DND-41 (cell line): ENCODE measurements around the gene RENBP.
A peak's percentile ranks its signal among the peaks of the same experiment; 100 is the strongest.

Experiments
- ATAC-seq: fragments of 200-7000 bp; cut with Tn5 transposase; 3 replicates; pipeline ENCODE4 v1.9.1; 2021; ENCODE audit warnings: low read depth; ENCODE audit not compliant: insufficient read depth
- DNase-seq: peaks from one replicate; pipeline ENCODE4 v3.0.0-alpha.2; 2020
- H2AFZ ChIP-seq: 2 replicates; pipeline ENCODE4 v1.6.0; 2012; ENCODE audit warnings: low read depth, low read length
- H3K27ac ChIP-seq: 2 replicates; pipeline ENCODE4 v1.5.1; 2012; ENCODE audit warnings: low read length, inconsistent platforms
- H3K27me3 ChIP-seq: fragments of 200-600 bp; sonication (generic); 2 replicates; pipeline ENCODE4 v1.6.0; 2012; ENCODE audit warnings: low read length, mild to moderate bottlenecking, inconsistent platforms; ENCODE audit not compliant: insufficient read depth, poor library complexity
- H3K36me3 ChIP-seq: 2 replicates; pipeline ENCODE4 v1.5.1; 2012; ENCODE audit warnings: low read length, inconsistent platforms; ENCODE audit not compliant: insufficient read depth
- H3K4me1 ChIP-seq: 2 replicates; pipeline ENCODE4 v1.5.1; 2012; ENCODE audit warnings: mild to moderate bottlenecking, low read length; ENCODE audit not compliant: insufficient read depth
- H3K4me2 ChIP-seq: 2 replicates; pipeline ENCODE4 v1.6.0; 2012; ENCODE audit warnings: mild to moderate bottlenecking, moderate library complexity, low read length, inconsistent platforms; ENCODE audit not compliant: insufficient read depth
- H3K4me3 ChIP-seq, 2 experiments: fragments of 200-600 bp in 1 of 2; shearing (Covaris generic) in 1 of 2; 2 replicates each; pipeline ENCODE4 v1.5.1; 2012 to 2016; ENCODE audit warnings: inconsistent platforms in 2 of 2, low read length in 2 of 2, mild to moderate bottlenecking in 2 of 2, low read depth in 1 of 2, moderate library complexity in 1 of 2
- H3K79me2 ChIP-seq: 2 replicates; pipeline ENCODE4 v1.6.0; 2012; ENCODE audit warnings: low read length, inconsistent platforms; ENCODE audit not compliant: insufficient read depth
- H3K9ac ChIP-seq: 2 replicates; pipeline ENCODE4 v1.6.0; 2012; ENCODE audit warnings: low read depth, mild to moderate bottlenecking, inconsistent platforms, low read length, moderate library complexity
- H3K9me3 ChIP-seq: 2 replicates; pipeline ENCODE4 v1.5.1; 2012; ENCODE audit warnings: low read length, moderate library complexity, mild to moderate bottlenecking, inconsistent platforms; ENCODE audit not compliant: insufficient read depth, severe bottlenecking
- H4K20me1 ChIP-seq: 2 replicates; pipeline ENCODE4 v1.6.0; 2012; ENCODE audit warnings: low read length; ENCODE audit not compliant: insufficient read depth
- EZH2 ChIP-seq: IDR thresholded peaks from 3 replicates; pipeline ENCODE4 v1.6.1; 2012; ENCODE audit warnings: borderline replicate concordance, low read depth, mild to moderate bottlenecking, moderate library complexity, low read length, inconsistent platforms; ENCODE audit not compliant: severe bottlenecking
- TF ChIP-seq, protein P1 (sequence below): IDR thresholded peaks from 2 replicates; pipeline ENCODE4 v1.5.1; 2012; ENCODE audit warnings: borderline replicate concordance, low read length, moderate library complexity, mild to moderate bottlenecking; ENCODE audit not compliant: poor library complexity, severe bottlenecking; ENCODE audit errors: extremely low read depth

Gene RENBP

GRCh38 chrX:153933748-153934147 lies 10.7 kb downstream of the RENBP start:
- peaks cover 45% of the 10 kb centered on the region for H3K79me2 ChIP-seq
- H4K20me1 ChIP-seq: no peaks in the 10 kb centered on the region
- ATAC-seq (no peak), DNase-seq (no peak)
- H2AFZ ChIP-seq: no peak overlapping the region
- peak overlapping the region in 1 of 2 experiments; percentile 68; a peak in 3 of 4 replicates for H3K4me3 ChIP-seq
- peak overlapping the region; percentile 77 for H3K27ac ChIP-seq
- H3K27me3 ChIP-seq: no peaks in the 10 kb centered on the region
- H3K4me1 ChIP-seq: peaks cover 63% of the 10 kb centered on the region
- peak overlapping the region; percentile 63 for H3K4me2 ChIP-seq
- H3K9ac ChIP-seq: peak overlapping the region; percentile 73
- no peaks in the 10 kb centered on the region for H3K9me3 ChIP-seq
- peaks cover 40% of the 10 kb centered on the region for H3K36me3 ChIP-seq
- no peak for TF ChIP-seq EZH2
- TF ChIP-seq, protein P1, sequence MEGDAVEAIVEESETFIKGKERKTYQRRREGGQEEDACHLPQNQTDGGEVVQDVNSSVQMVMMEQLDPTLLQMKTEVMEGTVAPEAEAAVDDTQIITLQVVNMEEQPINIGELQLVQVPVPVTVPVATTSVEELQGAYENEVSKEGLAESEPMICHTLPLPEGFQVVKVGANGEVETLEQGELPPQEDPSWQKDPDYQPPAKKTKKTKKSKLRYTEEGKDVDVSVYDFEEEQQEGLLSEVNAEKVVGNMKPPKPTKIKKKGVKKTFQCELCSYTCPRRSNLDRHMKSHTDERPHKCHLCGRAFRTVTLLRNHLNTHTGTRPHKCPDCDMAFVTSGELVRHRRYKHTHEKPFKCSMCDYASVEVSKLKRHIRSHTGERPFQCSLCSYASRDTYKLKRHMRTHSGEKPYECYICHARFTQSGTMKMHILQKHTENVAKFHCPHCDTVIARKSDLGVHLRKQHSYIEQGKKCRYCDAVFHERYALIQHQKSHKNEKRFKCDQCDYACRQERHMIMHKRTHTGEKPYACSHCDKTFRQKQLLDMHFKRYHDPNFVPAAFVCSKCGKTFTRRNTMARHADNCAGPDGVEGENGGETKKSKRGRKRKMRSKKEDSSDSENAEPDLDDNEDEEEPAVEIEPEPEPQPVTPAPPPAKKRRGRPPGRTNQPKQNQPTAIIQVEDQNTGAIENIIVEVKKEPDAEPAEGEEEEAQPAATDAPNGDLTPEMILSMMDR: no peak

DNA sequence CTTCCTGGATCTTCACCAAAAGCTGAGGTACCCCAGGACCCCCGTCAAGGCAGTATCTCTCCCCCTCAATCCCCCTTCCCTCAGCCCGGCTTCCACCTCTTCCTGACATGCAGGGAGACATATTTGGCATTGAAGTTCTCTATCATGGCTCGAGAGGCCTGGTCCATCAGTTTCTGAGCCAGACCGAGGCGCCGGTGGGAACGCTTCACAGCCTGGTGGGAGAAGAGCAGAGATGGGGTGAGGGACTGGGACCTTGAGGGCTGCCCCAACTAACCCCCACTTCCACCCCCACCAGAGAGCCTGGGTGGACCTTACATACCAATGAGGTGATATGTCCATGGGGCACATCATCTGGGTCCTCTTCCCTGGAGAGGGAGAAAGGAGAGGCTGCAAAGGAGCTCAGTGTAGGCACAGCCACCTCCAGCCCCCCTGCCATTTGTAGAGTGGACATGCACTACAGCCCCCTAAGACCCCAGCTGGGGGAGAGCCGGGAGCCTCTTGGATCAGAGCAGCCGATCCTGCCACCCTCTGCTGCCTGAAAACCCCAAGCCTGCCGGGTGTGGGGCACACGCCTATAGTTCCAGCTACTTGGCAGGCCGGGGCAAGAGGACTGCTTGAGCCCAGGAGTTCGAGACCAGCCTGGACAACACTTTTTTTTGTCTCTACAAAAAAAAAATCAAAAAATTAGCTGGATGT lies 12.1 kb downstream of the RENBP start:
- Histone ChIP-seq H3K4me2 (no peak overlapping the region), H3K27ac (no peak overlapping the region), H3K4me3 (no peak overlapping the region), H3K27me3 (no peaks in the 10 kb centered on the region), H3K9ac (0 out of 2 replicates have a peak overlapping the region, but pooled peaks have one; percentile 18), H3K36me3 (peaks cover 40% of the 10 kb centered on the region), H2AFZ (no peak overlapping the region), H3K79me2 (peaks cover 51% of the 10 kb centered on the region), H4K20me1 (no peaks in the 10 kb centered on the region), H3K4me1 (peaks cover 65% of the 10 kb centered on the region), H3K9me3 (no peaks in the 10 kb centered on the region)
- no peak for DNase-seq
- no peak for ATAC-seq
- no peak for TF ChIP-seq EZH2
- TF ChIP-seq, protein P1: no peak

- Histone ChIP-seq H3K36me3 (peaks cover 40% of the 10 kb centered on the region), H3K4me2 (peak overlapping the region; percentile 42; the same call in 1 of the 2 replicates), H3K27ac (peak overlapping the region; percentile 26), H3K4me3 (no peak overlapping the region), H3K79me2 (peaks cover 51% of the 10 kb centered on the region), H3K27me3 (no peaks in the 10 kb centered on the region), H4K20me1 (no peaks in the 10 kb centered on the region), H3K9me3 (no peaks in the 10 kb centered on the region), H3K4me1 (peaks cover 71% of the 10 kb centered on the region), H3K9ac (no peak overlapping the region), H2AFZ (no peak overlapping the region)
- no peak for DNase-seq
- ATAC-seq: no peak
- TF ChIP-seq, protein P1: no peak
- no peak for TF ChIP-seq EZH2
Measured at GRCh38 chrX:153931748-153932147, 12.7 kb downstream of the RENBP start.
